HepG2 (cell line): ENCODE results near the gene C20orf144. TPM values are rescaled to one million over a fixed set of nuclear protein-coding genes. Genes with fewer than 3 reads are reported as not detected.

Source experiments
- ATAC-seq: fragments of 200-7000 bp; cut with Tn5 transposase; 3 replicates; pipeline ENCODE4 v1.9.1; 2020; ENCODE audit warnings: mild to moderate bottlenecking, moderate library complexity
- BruUV-seq: library from RNA; stranded (reverse); fragments of 400-500 nt; replicated peaks from 2 replicates; lab custom pipeline; 2021; lab: Mats Ljungman, UMichigan
- CTCF ChIA-PET: fragments of 300-600 bp; formaldehyde crosslinking; extraction: SDS; loops from one replicate; lab custom pipeline; 2021; ENCODE audit warnings: low total read pairs, inconsistent platforms, low intra/inter-chr PET ratio; lab: Yijun Ruan, JAX
- POLR2A ChIA-PET: fragments of 350-600 bp; sonication (Branson Sonifier 250); formaldehyde crosslinking; loops from one replicate; lab custom pipeline; 2020; ENCODE audit warnings: antibody characterized with exemption, inconsistent platforms; lab: Yijun Ruan, JAX
- DNase-seq: peaks from one replicate; pipeline ENCODE4 v3.0.0-alpha.2; 2015; ENCODE audit warnings: low spot score
- FAIRE-seq: peaks from 3 replicates; lab custom pipeline; 2011; peaks lifted over from hg19 to GRCh38; lab: Jason Lieb, UNC
- H2AFZ ChIP-seq: one replicate; pipeline ENCODE4 v1.6.1; 2011; ENCODE audit warnings: low read length, inconsistent platforms
- H3K27ac ChIP-seq: fragments of 300-600 bp; 3 replicates; pipeline ENCODE4 v1.8.0; 2011; ENCODE audit warnings: mixed run types, mild to moderate bottlenecking, mixed read lengths, low read length, inconsistent platforms; ENCODE audit not compliant: insufficient read depth; ENCODE audit errors: extremely low read length
- H3K27me3 ChIP-seq, 2 experiments: fragments of 200-600 bp in 1 of 2; 2 replicates in 1 of 2; 3 replicates in 1 of 2; pipeline versions ENCODE4 v1.6.0 to v1.8.0; 2011; ENCODE audit warnings: low read length in 2 of 2, mild to moderate bottlenecking in 2 of 2, moderate library complexity in 2 of 2, inconsistent platforms in 1 of 2; ENCODE audit not compliant: insufficient read depth in 2 of 2, control insufficient read depth in 1 of 2
- H3K36me3 ChIP-seq, 2 experiments: fragments of 200-600 bp in 1 of 2; replicated peaks in 1 of 2; 2 replicates in 1 of 2; 3 replicates in 1 of 2; pipeline versions ENCODE4 v1.5.1 to v1.8.0; 2011; ENCODE audit warnings: low read length in 2 of 2, inconsistent platforms in 1 of 2; ENCODE audit not compliant: insufficient read depth in 2 of 2, control insufficient read depth in 1 of 2
- H3K4me1 ChIP-seq: 2 replicates; pipeline ENCODE4 v1.5.1; 2012; ENCODE audit warnings: low read length, inconsistent platforms; ENCODE audit not compliant: insufficient read depth
- H3K4me2 ChIP-seq: 2 replicates; pipeline ENCODE4 v1.6.0; 2011; ENCODE audit warnings: low read depth, low read length, inconsistent platforms
- H3K4me3 ChIP-seq, 3 experiments: fragments of 200-600 bp in 1 of 3; sonication (generic), shearing (Covaris generic) in 1 of 3; replicated peaks in 1 of 3; 2 replicates each; pipeline ENCODE4 v1.5.1; 2011 to 2016; ENCODE audit warnings: low read length in 3 of 3, inconsistent platforms in 2 of 3, low read depth in 2 of 3, mild to moderate bottlenecking in 2 of 3, control low read depth in 1 of 3, mixed read lengths in 1 of 3; ENCODE audit not compliant: insufficient read depth in 1 of 3
- H3K79me2 ChIP-seq: one replicate; pipeline ENCODE4 v1.6.1; 2011; ENCODE audit warnings: low read length, inconsistent platforms; ENCODE audit not compliant: insufficient read depth
- H3K9ac ChIP-seq: 2 replicates; pipeline ENCODE4 v1.6.0; 2011; ENCODE audit warnings: mild to moderate bottlenecking, low read depth, low read length, inconsistent platforms; ENCODE audit not compliant: insufficient read depth
- H3K9me3 ChIP-seq: 2 replicates; pipeline ENCODE4 v1.5.1; 2012; ENCODE audit warnings: mild to moderate bottlenecking, low read length
- H4K20me1 ChIP-seq: 2 replicates; pipeline ENCODE4 v1.6.0; 2011; ENCODE audit warnings: inconsistent platforms, mild to moderate bottlenecking, low read length, moderate library complexity; ENCODE audit not compliant: insufficient read depth
- ADNP ChIP-seq: sonication (generic); formaldehyde crosslinking; IDR thresholded peaks from 2 replicates; pipeline ENCODE4 v1.4.0; 2020; ENCODE audit warnings: missing genetic modification reagents
- MAFK ChIP-seq, 2 experiments: IDR thresholded peaks in 1 of 2; conservative IDR thresholded peaks in 1 of 2; 2 replicates each; pipeline ENCODE4 v1.6.1; 2011; ENCODE audit warnings: improper control_type of control experiment in 2 of 2, low read length in 2 of 2
- ZFAT ChIP-seq: sonication (generic); formaldehyde crosslinking; conservative IDR thresholded peaks from 2 replicates; pipeline ENCODE4 v1.8.1; 2023; ENCODE audit warnings: missing genetic modification reagents, inconsistent platforms
- ZFP1 ChIP-seq: IDR thresholded peaks from 2 replicates; pipeline ENCODE4 v1.6.1; 2016
- ZFP36 ChIP-seq: fragments of 150-350 bp; IDR thresholded peaks from 2 replicates; pipeline ENCODE4 v1.6.1; 2018; ENCODE audit warnings: borderline replicate concordance, low read length, low read depth; ENCODE audit not compliant: partially characterized antibody
- ZNF121 ChIP-seq: sonication (generic); formaldehyde crosslinking; IDR thresholded peaks from 2 replicates; pipeline ENCODE4 v1.5.0; 2020; ENCODE audit warnings: mild to moderate bottlenecking, missing genetic modification reagents
- ZNF562 ChIP-seq: sonication (generic); formaldehyde crosslinking; IDR thresholded peaks from 2 replicates; pipeline ENCODE4 v1.8.0; 2022; ENCODE audit warnings: missing genetic modification reagents, borderline replicate concordance
- ZNF563 ChIP-seq: sonication (generic); formaldehyde crosslinking; IDR thresholded peaks from 2 replicates; pipeline ENCODE4 v1.8.0; 2022; ENCODE audit warnings: mild to moderate bottlenecking, moderate library complexity, missing genetic modification reagents
- ZNF607 ChIP-seq: sonication (generic); formaldehyde crosslinking; IDR thresholded peaks from 2 replicates; pipeline ENCODE4 v1.5.1; 2020; ENCODE audit warnings: missing genetic modification reagents, mild to moderate bottlenecking, borderline replicate concordance
- ZNF7 ChIP-seq: IDR thresholded peaks from 2 replicates; pipeline ENCODE4 v1.6.1; 2016; ENCODE audit warnings: missing biosample characterization, missing genetic modification reagents
- ZNF768 ChIP-seq: sonication (generic); formaldehyde crosslinking; IDR thresholded peaks from 2 replicates; pipeline ENCODE4 v1.4.0; 2020; ENCODE audit warnings: missing genetic modification reagents
- WGBS: methylation state at CpG from one replicate; pipeline ENCODE4 v1.1.6; 2017; ENCODE audit warnings: low lambda C conversion rate; 5-methylcytosine and 5-hydroxymethylcytosine counted together
- in situ Hi-C: cut with HindIII; loops from 2 replicates; pipeline ENCODE4 v1.10.0; 2017; ENCODE audit warnings: low pct_unique_long_range_greater_than_20kb; ENCODE audit not compliant: extremely low pct_ligation_motif_present
- intact Hi-C: fragments of 100-400 bp; cut with micrococcal nuclease; formaldehyde crosslinking; loops from one replicate; pipeline ENCODE4 v1.10.0; 2022; ENCODE audit not compliant: unreplicated experiment
- polyA plus RNA-seq, 8 experiments: library from polyadenylated mRNA; depleted of rRNA in 3 of 8; stranded (reverse) in 7 of 8; unstranded in 1 of 8; fragments of >200 nt; fragmentation: Illumina TruSeq in 4 of 8; extraction: Trizol in 4 of 8; gene quantifications; 2 replicates each; pipeline versions ENCODE4 v1.2.1 to v1.2.3, GENCODE V29; 2011 to 2016; ENCODE audit warnings: low read depth in 4 of 8, missing spikeins in 1 of 8, mixed read lengths in 1 of 8; ENCODE audit not compliant: insufficient read depth in 1 of 8
- total RNA-seq, 5 experiments: library from RNA; depleted of rRNA; stranded (reverse); fragments of >200 nt; fragmentation: Illumina TruSeq; extraction: Trizol; gene quantifications; 2 replicates each; pipeline ENCODE4 v1.2.3, GENCODE V29; 2016; ENCODE audit warnings: low read depth in 1 of 5

Gene C20orf144
- total and polyA plus RNA-seq, 2 of the 13 experiments (the other 11 are each of a cell fraction or from before 2014, with no cell fraction given) = 0.09 to 0.16 TPM

GRCh38 chr20:33626190-33626589 is 35.9 kb upstream of the C20orf144 start:
- H3K4me3 ChIP-seq = no peak overlapping the region

GRCh38 chr20:33627577-33628216 is 34.4 kb upstream of the C20orf144 start:
- no peaks in the 10 kb centered on the region for H4K20me1 ChIP-seq
- BruUV-seq = no TSS peak
- FAIRE-seq (peak; percentile 56), ATAC-seq (no peak)
- no peaks in the 10 kb centered on the region for H3K4me1 ChIP-seq
- ChIA-PET CTCF (no interaction called here), POLR2A (no interaction called here)
- H3K9me3 ChIP-seq = no peaks in the 10 kb centered on the region
- no peak overlapping the region for H2AFZ ChIP-seq
- peaks cover 30 to 76% of the 10 kb centered on the region in 2 experiments for H3K36me3 ChIP-seq
- no peak overlapping the region for H3K9ac ChIP-seq
- intact Hi-C loops (no loop called here), in situ Hi-C loops (no loop called here)
- WGBS = 97% methylated on average over 4 of the region's 4 CpGs
- H3K27ac ChIP-seq = no peak overlapping the region
- no peak overlapping the region for H3K4me2 ChIP-seq
- no peaks in the 10 kb centered on the region for H3K27me3 ChIP-seq
- H3K4me3 ChIP-seq = no peak overlapping the region
- TF ChIP-seq ZNF7 (CRISPR knock-in tag) (peak; percentile 95), ZFP36 (no peak), ZFAT (CRISPR knock-in tag) (no peak), ZNF607 (CRISPR knock-in tag) (no peak)
- TF ChIP-seq, all 625 proteins: peak for 1
- DNase-seq = no peak
- no peaks in the 10 kb centered on the region for H3K79me2 ChIP-seq

More at GRCh38 chr20:33626190-33626589, 35.9 kb upstream of the C20orf144 start:
- ATAC-seq (no peak), DNase-seq (no peak), FAIRE-seq (no peak)
- no peaks in the 10 kb centered on the region for H3K27me3 ChIP-seq
- no peaks in the 10 kb centered on the region for H3K4me1 ChIP-seq
- 98% methylated on average over 4 of the region's 4 CpGs for WGBS
- no peak overlapping the region for H3K27ac ChIP-seq
- H3K9me3 ChIP-seq = no peaks in the 10 kb centered on the region
- no peak overlapping the region for H3K4me2 ChIP-seq
- POLR2A ChIA-PET = no interaction called here
- intact Hi-C loops (no loop called here), in situ Hi-C loops (no loop called here)
- no peak overlapping the region for H3K9ac ChIP-seq
- no TSS peak for BruUV-seq
- no peak overlapping the region for H2AFZ ChIP-seq
- H4K20me1 ChIP-seq = no peaks in the 10 kb centered on the region
- TF ChIP-seq ZFP1 (CRISPR knock-in tag) = no peak
- no peak for TF ChIP-seq ZNF563 (CRISPR knock-in tag)
- TF ChIP-seq ADNP = no peak
- TF ChIP-seq ZNF121 (CRISPR knock-in tag) = 0 out of 2 replicates have a peak, but pooled peaks have one; percentile 2
- TF ChIP-seq ZNF768 (CRISPR knock-in tag) = peak; percentile 69; the same call in 1 of the 2 replicates
- TF ChIP-seq ZNF562 = no peak
- TF ChIP-seq MAFK (conservative IDR thresholded peaks at IDR 0.05 in 1 of 2, IDR thresholded peaks at IDR 0.05 in 1 of 2; ENCODE audit: low read length in 2 of 2) = no peak
- peaks cover 27 to 73% of the 10 kb centered on the region in 2 experiments for H3K36me3 ChIP-seq
- CTCF ChIA-PET = no interaction called here
- H3K79me2 ChIP-seq = no peaks in the 10 kb centered on the region
